Dermis microvascular lymphatic vessel endothelial cell (primary cell): ENCODE measurements around the gene KIF23. TPM values are rescaled to one million over a fixed set of nuclear protein-coding genes. Genes with fewer than 3 reads are reported as not detected.
A peak's percentile ranks its signal among the peaks of the same experiment; 100 is the strongest.

Source experiments
- DNase-seq, 2 donors: peaks; one replicate each; pipeline versions ENCODE4 v3.0.0 to v3.0.0-alpha.2; 2010; ENCODE audit warnings: low read depth in 2 of 2
- total RNA-seq: library from RNA; depleted of rRNA; stranded (reverse); fragments of >200 nt; gene quantifications from 2 replicates; pipeline ENCODE4 v1.2.1, GENCODE V29; 2014

Gene KIF23
- total RNA-seq, 1 donor from 2014 or later: 20.4 TPM

- DNase-seq: no peak
These were observed 49.1 kb downstream of the KIF23 start for GRCh38 chr15:69463182-69463756.

GRCh38 chr15:69465253-69465652 is 51.1 kb downstream of the KIF23 start:
- DNase-seq: no peak

DNA sequence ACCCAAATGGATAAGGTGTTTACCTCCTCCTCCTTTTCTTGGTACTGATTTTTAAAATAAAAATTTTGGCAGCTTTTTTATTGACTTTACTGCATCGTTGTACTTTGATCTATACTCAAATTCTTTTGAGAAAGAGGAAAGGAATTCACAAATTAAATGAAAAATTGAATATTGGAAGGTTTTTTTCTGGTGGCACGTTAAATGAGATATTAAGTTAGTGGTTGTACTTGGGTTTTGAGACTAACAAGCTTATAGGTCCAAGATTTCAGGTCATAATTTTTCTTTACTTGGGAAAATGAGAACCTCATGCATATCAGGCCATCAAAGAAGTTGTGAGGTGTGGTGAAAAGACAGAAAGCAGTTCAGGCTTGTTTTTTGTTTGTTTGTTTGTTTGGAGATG is 52.6 kb downstream of the KIF23 start:
- no peak for DNase-seq

DNA sequence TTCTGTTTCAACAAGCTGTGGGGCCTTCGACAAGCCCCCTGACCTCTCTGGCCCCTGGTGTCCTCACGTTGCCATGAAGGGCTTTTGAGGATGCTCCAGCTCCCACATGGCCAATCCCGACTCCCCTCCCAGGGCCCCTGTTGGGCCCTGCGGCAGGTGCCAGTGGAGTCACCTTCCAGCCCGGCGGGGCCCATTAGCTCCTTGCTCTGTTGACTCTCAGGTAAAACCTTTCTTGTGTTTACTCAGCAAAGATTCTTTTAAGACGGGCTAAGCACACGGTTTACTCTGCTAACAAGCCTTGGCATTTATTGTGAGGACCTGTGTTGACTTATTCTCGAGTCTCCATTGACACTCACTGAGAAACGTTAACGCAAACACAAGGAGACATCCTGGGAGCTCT is 53.5 kb downstream of the KIF23 start:
- no peak for DNase-seq

DNA sequence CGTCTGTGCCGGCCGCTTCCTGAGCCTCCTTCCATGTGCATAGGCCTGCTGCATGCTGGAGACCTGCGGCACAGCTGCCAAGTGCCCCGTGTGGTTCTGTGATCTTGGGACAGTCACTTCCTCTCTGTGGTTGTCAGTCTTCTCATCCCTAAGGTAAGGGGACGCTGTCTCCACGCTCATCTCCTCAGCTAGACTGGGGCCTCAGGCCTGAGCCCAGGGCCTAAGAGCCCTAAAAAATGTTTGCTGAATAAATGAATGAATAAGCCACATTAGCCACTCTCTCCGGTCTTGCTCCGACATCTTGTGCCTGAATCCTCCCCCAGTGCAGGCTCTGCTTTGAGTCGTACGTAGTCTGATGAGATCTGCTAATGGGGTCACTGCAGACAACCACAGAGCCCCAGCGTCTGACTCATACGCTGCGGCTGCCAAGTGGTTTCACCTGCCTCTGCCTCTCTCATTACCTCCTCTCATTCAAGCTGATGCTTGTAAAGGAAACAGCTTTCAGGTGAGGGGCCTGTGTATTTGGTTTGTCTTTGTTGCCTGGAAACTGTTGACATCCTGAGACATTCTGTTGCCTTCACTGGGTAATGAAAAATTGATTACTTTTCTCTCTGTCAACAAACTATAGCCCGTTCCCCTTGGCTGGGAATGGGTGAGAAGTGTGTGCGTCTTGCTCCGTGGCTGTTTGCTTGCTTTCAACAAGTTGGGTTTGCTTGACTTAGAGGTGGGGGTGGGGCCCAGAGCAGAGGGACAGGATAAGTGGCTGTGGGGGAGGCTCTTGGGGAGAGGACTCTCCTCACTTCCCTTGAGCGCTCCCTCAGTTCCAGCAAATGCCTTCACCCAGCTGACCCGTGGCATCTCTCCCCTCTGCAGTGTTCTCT is 54.3 kb downstream of the KIF23 start:
- peak in 1 of 2 donors; percentile 47 for DNase-seq

- no peak for DNase-seq
These were observed 55.5 kb downstream of the KIF23 start for GRCh38 chr15:69469467-69470201.

GRCh38 chr15:69472046-69472445 is 57.9 kb downstream of the KIF23 start:
- DNase-seq: no peak

DNA sequence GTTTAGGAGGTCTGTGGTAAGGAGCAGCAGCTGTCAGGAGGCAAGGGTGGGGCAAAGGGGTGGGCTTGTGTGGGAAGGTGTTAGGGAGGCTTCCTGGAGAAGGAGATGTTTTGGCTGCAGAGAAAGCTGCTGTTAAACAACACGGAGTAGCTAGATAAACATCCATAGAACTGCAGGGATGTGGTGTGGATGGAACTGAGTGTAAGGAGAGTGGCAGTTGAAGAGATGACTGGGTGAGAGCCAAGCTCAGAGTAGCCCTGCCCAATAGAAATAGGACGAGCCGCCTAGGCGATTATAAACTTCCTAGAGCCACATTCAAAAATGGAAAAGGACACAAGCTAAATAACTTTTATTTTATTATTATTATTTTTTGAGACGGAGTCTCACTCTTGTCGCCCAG is 58.4 kb downstream of the KIF23 start:
- DNase-seq: no peak

- DNase-seq: peak in 1 of 2 donors; percentile 56
These were observed 60.1 kb downstream of the KIF23 start for GRCh38 chr15:69474291-69474690.

GRCh38 chr15:69474846-69475455 is 60.8 kb downstream of the KIF23 start:
- peak in 1 of 2 donors; percentile 11 for DNase-seq

GRCh38 chr15:69475769-69476358 is 61.7 kb downstream of the KIF23 start:
- peak in 1 of 2 donors; percentile 62 for DNase-seq

DNA sequence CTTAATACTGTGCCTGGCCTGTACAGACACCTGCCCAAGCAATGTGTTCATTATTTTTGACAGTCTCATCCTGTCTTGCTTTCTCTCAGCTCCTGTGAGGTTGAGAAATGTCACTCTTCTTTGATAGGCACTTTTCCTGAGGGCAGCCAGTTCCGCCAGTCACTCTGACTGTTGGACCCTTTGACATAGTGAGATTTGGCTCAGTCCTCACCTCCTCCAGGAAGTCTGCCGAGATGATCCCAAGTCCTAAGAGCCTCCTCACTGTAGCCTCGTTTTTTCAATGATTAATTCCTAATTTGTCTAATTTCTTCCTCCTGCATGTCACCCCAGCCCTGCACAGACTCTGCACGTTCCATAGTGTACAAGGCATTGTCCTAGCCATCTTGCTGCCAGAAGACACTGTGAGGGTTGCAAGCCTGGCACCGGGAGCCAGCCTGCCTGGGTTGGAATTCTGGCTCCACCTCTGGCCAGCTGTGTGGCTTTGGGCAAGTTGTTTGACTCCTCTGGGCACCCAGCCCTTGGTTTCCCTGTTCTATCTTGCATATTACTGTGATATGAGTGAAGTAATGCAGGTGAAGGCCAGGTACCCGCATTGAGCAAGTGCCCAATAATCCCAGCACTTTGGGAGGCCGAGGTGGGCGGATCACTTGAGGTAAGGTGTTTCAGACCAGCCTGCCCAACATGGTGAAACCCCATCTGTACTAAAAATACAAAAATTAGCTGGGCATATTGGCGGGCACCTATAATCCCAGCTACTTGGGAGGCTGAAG is 62.7 kb downstream of the KIF23 start:
- DNase-seq: no peak

GRCh38 chr15:69478259-69478781 is 64.2 kb downstream of the KIF23 start:
- peak; percentile 31 to 54 for DNase-seq

DNA sequence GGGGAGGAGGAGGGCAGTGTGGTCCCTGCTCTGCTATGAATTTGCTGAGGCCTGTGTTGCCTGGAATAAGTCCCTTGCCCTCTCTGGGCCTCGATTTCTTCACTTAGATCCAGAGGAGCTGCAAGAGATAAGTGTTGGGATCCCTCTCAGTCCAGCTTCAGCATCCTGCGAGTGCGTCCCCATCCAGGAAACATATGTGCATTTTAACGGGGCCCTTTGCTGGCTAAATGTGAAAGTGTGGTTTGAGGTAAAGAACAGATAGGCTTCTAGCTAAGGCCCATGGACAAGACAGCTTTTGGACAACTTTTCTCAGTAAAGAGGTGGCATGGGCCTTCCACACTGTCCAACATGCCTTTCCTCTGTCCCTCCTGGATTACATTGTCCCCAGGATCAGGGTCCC is 64.9 kb downstream of the KIF23 start:
- no peak for DNase-seq

- DNase-seq: no peak
These were observed 65.8 kb downstream of the KIF23 start for GRCh38 chr15:69479971-69480370.

DNA sequence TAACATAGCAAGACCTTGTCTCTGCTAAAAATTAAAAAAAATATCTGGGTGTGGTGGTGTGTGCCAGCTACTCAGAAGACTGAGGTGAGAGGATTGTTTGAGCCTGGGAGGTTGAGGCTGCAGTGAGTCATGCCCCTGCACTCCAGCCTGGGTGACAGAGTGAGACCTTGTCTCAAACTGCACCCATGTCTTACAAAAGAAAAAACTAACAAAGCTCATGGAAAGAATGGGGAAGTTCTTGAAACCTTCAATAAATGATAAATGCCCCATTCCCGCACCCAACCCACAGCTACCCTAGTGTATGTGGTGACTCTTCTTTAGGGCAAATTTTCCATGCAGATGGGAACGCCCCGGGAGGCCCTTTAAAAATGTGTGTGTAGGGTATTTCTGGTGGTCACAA is 66.8 kb downstream of the KIF23 start:
- no peak for DNase-seq

DNA sequence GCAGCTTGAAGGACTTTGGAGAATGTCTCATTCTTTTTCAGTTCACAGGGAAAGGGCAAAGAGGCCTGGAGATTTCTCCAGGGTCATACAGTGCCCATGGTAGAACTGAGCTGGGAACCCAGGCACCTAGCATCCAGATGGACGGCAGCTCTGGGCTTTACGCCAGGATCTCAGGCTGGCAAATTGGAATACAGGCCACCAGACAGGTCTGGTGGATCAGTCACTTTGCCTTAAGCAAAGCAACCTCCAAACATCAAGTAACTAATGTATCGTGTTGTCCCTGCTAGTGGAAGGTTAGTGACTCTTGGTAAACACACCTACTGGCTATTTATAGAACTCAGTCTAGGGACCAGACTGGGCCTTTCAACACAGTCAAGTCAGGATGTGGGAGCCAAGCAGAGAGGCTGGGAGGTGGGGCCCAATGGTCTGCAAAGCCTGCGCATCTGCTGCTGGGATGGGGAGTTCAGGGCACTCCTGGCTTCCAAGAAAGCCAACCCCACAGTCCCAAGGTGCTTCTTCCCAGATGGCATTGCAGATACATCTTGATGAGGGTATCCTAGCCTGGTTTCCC is 68.6 kb downstream of the KIF23 start:
- no peak for DNase-seq

DNA sequence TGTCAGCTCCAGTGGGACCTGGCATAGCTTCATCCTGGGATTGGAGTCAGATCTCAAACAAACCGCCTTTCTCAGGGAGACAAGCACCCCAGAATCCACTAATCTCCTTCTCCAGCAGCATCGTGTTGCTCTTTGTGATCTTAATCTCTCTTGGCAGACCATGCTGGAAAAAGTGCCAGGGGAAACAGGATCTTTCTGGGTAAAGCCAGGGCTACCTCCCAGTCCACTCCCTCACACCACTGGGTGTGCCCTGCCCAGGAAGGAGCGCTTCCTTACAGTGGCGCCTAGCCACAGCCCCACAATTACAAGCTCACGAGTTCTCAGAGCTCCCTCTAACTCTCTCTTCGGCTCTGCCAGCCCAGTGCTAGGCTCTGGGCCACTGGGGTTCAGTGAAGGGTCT is 70.7 kb downstream of the KIF23 start:
- DNase-seq: no peak

DNA sequence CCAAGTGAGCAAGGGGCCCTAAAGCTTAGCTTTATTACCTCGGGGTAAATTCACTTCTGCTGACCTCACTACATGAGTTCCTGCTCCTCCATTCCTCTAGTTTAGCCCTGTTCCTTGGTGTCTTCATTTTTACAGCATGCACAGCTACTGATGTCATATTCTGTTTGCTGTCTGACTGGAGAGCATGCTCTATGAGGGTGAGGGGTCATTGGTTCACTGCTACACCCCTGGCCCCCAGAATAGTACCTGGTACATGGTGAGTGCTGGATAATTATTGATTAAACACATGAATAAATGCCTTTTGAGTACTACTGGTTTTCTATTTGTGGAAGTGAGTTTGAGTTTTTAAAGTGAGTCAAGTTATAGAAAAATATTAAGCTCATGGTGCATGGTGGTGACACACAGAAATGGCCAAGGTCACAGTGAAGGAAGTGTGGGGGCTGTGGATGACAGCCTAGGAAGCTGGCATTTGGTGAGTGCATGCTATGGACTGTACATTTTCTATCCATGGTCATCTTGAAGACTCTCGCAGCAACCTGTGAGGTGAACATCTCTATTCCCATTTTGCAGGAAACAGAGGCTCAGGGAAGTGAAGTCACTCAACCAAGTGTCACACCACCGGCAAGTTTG is 72.4 kb downstream of the KIF23 start:
- no peak for DNase-seq

DNA sequence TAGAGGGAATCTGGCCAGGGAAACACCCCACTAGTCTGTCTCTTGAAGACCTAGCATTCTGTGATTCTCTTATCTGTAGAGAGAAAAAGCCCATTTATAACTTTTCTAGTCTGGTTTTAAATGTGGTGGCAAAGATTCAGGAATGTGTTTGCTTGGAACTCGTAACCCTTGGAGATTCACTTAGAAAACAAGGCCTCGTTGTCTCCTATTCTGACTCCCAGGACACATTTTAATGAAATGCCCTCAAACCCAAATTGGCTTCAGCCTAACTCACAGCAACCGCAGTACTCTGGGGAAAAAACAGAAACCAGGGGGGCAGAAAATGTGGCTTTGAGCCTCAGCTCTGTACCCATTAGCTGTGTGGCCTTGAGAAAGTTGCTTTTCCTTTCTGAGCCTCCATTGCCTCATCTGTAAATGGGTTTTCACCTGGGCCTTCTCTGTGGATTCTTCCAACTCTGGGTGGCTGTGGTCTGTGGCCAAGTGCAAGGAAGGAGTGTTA is 75.0 kb downstream of the KIF23 start:
- DNase-seq: no peak
